T-helper 2 cell treated with Interferon-gamma antibody and Interleukin-4, amounts not matched to agents 5 μg/mL and 100 μg/mL, for 36 hours (primary cell): ENCODE data around the gene HHIP.

Experiments
- DNase-seq: peaks from one replicate; pipeline ENCODE4 v3.0.0; 2021; ENCODE audit warnings: low spot score
- H3K27ac Mint-ChIP-seq: one replicate; pipeline ENCODE4 v1.8.0; 2021; ENCODE audit warnings: mild to moderate bottlenecking, mixed read lengths
- H3K27me3 Mint-ChIP-seq: one replicate; pipeline ENCODE4 v1.8.0; 2021; ENCODE audit warnings: low read depth, mixed read lengths
- H3K36me3 Mint-ChIP-seq: one replicate; pipeline ENCODE4 v1.8.0; 2021; ENCODE audit warnings: low read depth, mixed read lengths
- H3K4me1 Mint-ChIP-seq: one replicate; pipeline ENCODE4 v1.8.0; 2021; ENCODE audit warnings: low read depth, mixed read lengths
- H3K4me3 Mint-ChIP-seq: one replicate; pipeline ENCODE4 v1.8.0; 2022; ENCODE audit warnings: mild to moderate bottlenecking, moderate library complexity, mixed read lengths
- H3K9me3 Mint-ChIP-seq: one replicate; pipeline ENCODE4 v1.8.0; 2021; ENCODE audit warnings: mixed read lengths

The HHIP gene

GRCh38 chr4:144667500-144667899, 21.5 kb downstream of the HHIP start:
- no peak overlapping the region for H3K27ac Mint-ChIP-seq
- H3K4me1 Mint-ChIP-seq, result no peaks in the 10 kb centered on the region
- H3K27me3 Mint-ChIP-seq, result no peaks in the 10 kb centered on the region
- no peak overlapping the region for H3K4me3 Mint-ChIP-seq
- no peak for DNase-seq
- no peaks in the 10 kb centered on the region for H3K36me3 Mint-ChIP-seq
- H3K9me3 Mint-ChIP-seq, result no peaks in the 10 kb centered on the region

- Mint-ChIP-seq H3K27ac (no peak overlapping the region), H3K4me3 (no peak overlapping the region), H3K36me3 (no peaks in the 10 kb centered on the region), H3K4me1 (no peaks in the 10 kb centered on the region), H3K9me3 (no peaks in the 10 kb centered on the region), H3K27me3 (no peaks in the 10 kb centered on the region)
- DNase-seq, result no peak
Measured at GRCh38 chr4:144670776-144671175, 24.8 kb downstream of the HHIP start.

GRCh38 chr4:144674711-144675110, 28.8 kb downstream of the HHIP start:
- no peaks in the 10 kb centered on the region for H3K36me3 Mint-ChIP-seq
- no peaks in the 10 kb centered on the region for H3K4me1 Mint-ChIP-seq
- DNase-seq, result no peak
- H3K27me3 Mint-ChIP-seq, result no peaks in the 10 kb centered on the region
- no peak overlapping the region for H3K27ac Mint-ChIP-seq
- no peak overlapping the region for H3K4me3 Mint-ChIP-seq
- H3K9me3 Mint-ChIP-seq, result no peaks in the 10 kb centered on the region

GRCh38 chr4:144681806-144682205, 35.9 kb downstream of the HHIP start:
- no peaks in the 10 kb centered on the region for H3K9me3 Mint-ChIP-seq
- H3K36me3 Mint-ChIP-seq, result no peaks in the 10 kb centered on the region
- no peak overlapping the region for H3K27ac Mint-ChIP-seq
- DNase-seq, result no peak
- no peak overlapping the region for H3K4me3 Mint-ChIP-seq
- no peaks in the 10 kb centered on the region for H3K27me3 Mint-ChIP-seq
- H3K4me1 Mint-ChIP-seq, result no peaks in the 10 kb centered on the region

- no peak overlapping the region for H3K4me3 Mint-ChIP-seq
- no peak for DNase-seq
- H3K27ac Mint-ChIP-seq, result no peak overlapping the region
- H3K4me1 Mint-ChIP-seq, result no peaks in the 10 kb centered on the region
- no peaks in the 10 kb centered on the region for H3K9me3 Mint-ChIP-seq
- no peaks in the 10 kb centered on the region for H3K27me3 Mint-ChIP-seq
- H3K36me3 Mint-ChIP-seq, result no peaks in the 10 kb centered on the region
Measured at GRCh38 chr4:144683516-144683915, 37.6 kb downstream of the HHIP start.

GRCh38 chr4:144685911-144686310, 40.0 kb downstream of the HHIP start:
- H3K9me3 Mint-ChIP-seq, result no peaks in the 10 kb centered on the region
- no peaks in the 10 kb centered on the region for H3K36me3 Mint-ChIP-seq
- no peaks in the 10 kb centered on the region for H3K27me3 Mint-ChIP-seq
- H3K27ac Mint-ChIP-seq, result no peak overlapping the region
- no peaks in the 10 kb centered on the region for H3K4me1 Mint-ChIP-seq
- DNase-seq, result no peak
- no peak overlapping the region for H3K4me3 Mint-ChIP-seq

GRCh38 chr4:144686921-144687320, 41.0 kb downstream of the HHIP start:
- Mint-ChIP-seq H3K4me1 (no peaks in the 10 kb centered on the region), H3K27ac (no peak overlapping the region), H3K4me3 (no peak overlapping the region), H3K9me3 (no peaks in the 10 kb centered on the region), H3K27me3 (no peaks in the 10 kb centered on the region), H3K36me3 (no peaks in the 10 kb centered on the region)
- no peak for DNase-seq

GRCh38 chr4:144687466-144687865, 41.5 kb downstream of the HHIP start:
- no peak overlapping the region for H3K27ac Mint-ChIP-seq
- H3K4me3 Mint-ChIP-seq, result no peak overlapping the region
- DNase-seq, result no peak
- no peaks in the 10 kb centered on the region for H3K27me3 Mint-ChIP-seq
- H3K4me1 Mint-ChIP-seq, result no peaks in the 10 kb centered on the region
- no peaks in the 10 kb centered on the region for H3K36me3 Mint-ChIP-seq
- H3K9me3 Mint-ChIP-seq, result no peaks in the 10 kb centered on the region

- Mint-ChIP-seq H3K27me3 (no peaks in the 10 kb centered on the region), H3K9me3 (no peaks in the 10 kb centered on the region), H3K36me3 (no peaks in the 10 kb centered on the region), H3K4me3 (no peak overlapping the region), H3K4me1 (no peaks in the 10 kb centered on the region), H3K27ac (no peak overlapping the region)
- no peak for DNase-seq
Measured at GRCh38 chr4:144688035-144688569, 42.1 kb downstream of the HHIP start.

- no peaks in the 10 kb centered on the region for H3K36me3 Mint-ChIP-seq
- H3K27me3 Mint-ChIP-seq, result no peaks in the 10 kb centered on the region
- DNase-seq, result no peak
- no peaks in the 10 kb centered on the region for H3K4me1 Mint-ChIP-seq
- no peaks in the 10 kb centered on the region for H3K9me3 Mint-ChIP-seq
- no peak overlapping the region for H3K27ac Mint-ChIP-seq
- no peak overlapping the region for H3K4me3 Mint-ChIP-seq
Measured at GRCh38 chr4:144689125-144689524, 43.2 kb downstream of the HHIP start.

GRCh38 chr4:144695721-144696120, 49.8 kb downstream of the HHIP start:
- H3K4me3 Mint-ChIP-seq, result no peak overlapping the region
- no peak overlapping the region for H3K27ac Mint-ChIP-seq
- H3K9me3 Mint-ChIP-seq, result no peaks in the 10 kb centered on the region
- no peaks in the 10 kb centered on the region for H3K36me3 Mint-ChIP-seq
- H3K4me1 Mint-ChIP-seq, result no peaks in the 10 kb centered on the region
- H3K27me3 Mint-ChIP-seq, result no peaks in the 10 kb centered on the region
- DNase-seq, result no peak

- Mint-ChIP-seq H3K27ac (no peak overlapping the region), H3K9me3 (no peaks in the 10 kb centered on the region)
Measured at GRCh38 chr4:144696376-144696775, 50.4 kb downstream of the HHIP start.

GRCh38 chr4:144699565-144699964, 53.6 kb downstream of the HHIP start:
- Mint-ChIP-seq H3K4me1 (no peaks in the 10 kb centered on the region), H3K4me3 (no peak overlapping the region), H3K27ac (no peak overlapping the region), H3K36me3 (no peaks in the 10 kb centered on the region), H3K9me3 (no peaks in the 10 kb centered on the region), H3K27me3 (no peaks in the 10 kb centered on the region)
- no peak for DNase-seq

More at GRCh38 chr4:144696376-144696775, 50.4 kb downstream of the HHIP start:
- no peaks in the 10 kb centered on the region for H3K36me3 Mint-ChIP-seq
- H3K27me3 Mint-ChIP-seq, result no peaks in the 10 kb centered on the region
- no peak overlapping the region for H3K4me3 Mint-ChIP-seq
- H3K4me1 Mint-ChIP-seq, result no peaks in the 10 kb centered on the region
- DNase-seq, result no peak

- H3K9me3 Mint-ChIP-seq, result no peaks in the 10 kb centered on the region
- no peak overlapping the region for H3K4me3 Mint-ChIP-seq
- no peak overlapping the region for H3K27ac Mint-ChIP-seq
- H3K36me3 Mint-ChIP-seq, result no peaks in the 10 kb centered on the region
- no peaks in the 10 kb centered on the region for H3K4me1 Mint-ChIP-seq
- no peaks in the 10 kb centered on the region for H3K27me3 Mint-ChIP-seq
- no peak for DNase-seq
Measured at GRCh38 chr4:144701683-144702233, 55.8 kb downstream of the HHIP start.

GRCh38 chr4:144703494-144703893, 57.5 kb downstream of the HHIP start:
- H3K36me3 Mint-ChIP-seq, result no peaks in the 10 kb centered on the region
- no peaks in the 10 kb centered on the region for H3K4me1 Mint-ChIP-seq

More at GRCh38 chr4:144703494-144703893, 57.5 kb downstream of the HHIP start:
- H3K9me3 Mint-ChIP-seq, result no peaks in the 10 kb centered on the region
- no peak for DNase-seq
- no peak overlapping the region for H3K4me3 Mint-ChIP-seq
- H3K27me3 Mint-ChIP-seq, result no peaks in the 10 kb centered on the region
- no peak overlapping the region for H3K27ac Mint-ChIP-seq
